Measurements from ENCODE around the gene MRPL53. TPM values are rescaled to one million over a fixed set of nuclear protein-coding genes. Genes with fewer than 3 reads are reported as not detected.

MRPL53 gene
- total and polyA plus RNA-seq, 2 of the 13 experiments (the other 11 are each of a cell fraction or from before 2014, with no cell fraction given), result 34.3 to 51.9 TPM

GRCh38 chr2:74472086-74472944 lies at the start of gene MRPL53 (continued):
- TF ChIP-seq HMGXB3 (CRISPR knock-in tag; IDR thresholded peaks at IDR 0.05; ENCODE audit: borderline replicate concordance) (peak; percentile 95), ZNF564 (CRISPR knock-in tag; IDR thresholded peaks at IDR 0.05) (peak; percentile 73; the same call in 1 of the 2 replicates), ZNF382 (CRISPR knock-in tag; IDR thresholded peaks at IDR 0.05; ENCODE audit: borderline replicate concordance) (no peak), AGO2 (optimal IDR thresholded peaks at IDR 0.05; ENCODE audit: low read depth, low read length) (peak; percentile 100), ZNF407 (CRISPR knock-in tag; IDR thresholded peaks at IDR 0.05; ENCODE audit: not compliant biosample characterization) (peak; percentile 87), FOXA1 (IDR thresholded peaks at IDR 0.05) (no peak), FOXA1 (CRISPR knock-in tag; IDR thresholded peaks at IDR 0.05) (peak; percentile 59), NFIC (IDR thresholded peaks at IDR 0.05; ENCODE audit: low read length) (peak; percentile 69; the same call in 1 of the 2 replicates), PLRG1 (conservative IDR thresholded peaks at IDR 0.05) (no peak), ZNF577 (CRISPR knock-in tag; IDR thresholded peaks at IDR 0.05; ENCODE audit: borderline replicate concordance, low read depth) (0 out of 2 replicates have a peak, but pooled peaks have one; percentile 77), ZNF512B (CRISPR knock-in tag; IDR thresholded peaks at IDR 0.05; ENCODE audit: borderline replicate concordance) (peak; percentile 94), KLF16 (CRISPR knock-in tag; IDR thresholded peaks at IDR 0.05) (peak in 1 of 2 experiments; percentile 97; a peak in 2 of 4 replicates)

Measured in HepG2 (cell line).